ENCODE results near the gene FAM240B.

The FAM240B gene

GRCh38 chr9:38662763-38663593 is 57.0 kb downstream of the FAM240B start:
- DNase-seq, result no peak

- DNase-seq, result no peak
Observed at GRCh38 chr9:38659538-38659937, 60.4 kb downstream of the FAM240B start.

GRCh38 chr9:38656896-38657295 is 63.0 kb downstream of the FAM240B start:
- no peak for DNase-seq

GRCh38 chr9:38652486-38652885 is 67.4 kb downstream of the FAM240B start:
- DNase-seq, result no peak

GRCh38 chr9:38652044-38652443 is 67.9 kb downstream of the FAM240B start:
- no peak for DNase-seq

GRCh38 chr9:38651400-38652042 is 68.4 kb downstream of the FAM240B start:
- no peak for DNase-seq

- DNase-seq, result no peak
Observed at GRCh38 chr9:38650564-38650963, 69.4 kb downstream of the FAM240B start.

GRCh38 chr9:38649731-38650363 is 70.1 kb downstream of the FAM240B start:
- DNase-seq, result no peak

- DNase-seq, result no peak
Observed at GRCh38 chr9:38644601-38645000, 75.3 kb downstream of the FAM240B start.

Data from stimulated activated CD4-positive, alpha-beta T cell treated with anti-CD3 and anti-CD28 coated beads, Interleukin-12 subunit alpha, Interleukin-12 subunit beta, amount 100 ng/mL, for 4 hours (primary cell).